ENCODE data around the gene CLK2.

CLK2 gene

DNA sequence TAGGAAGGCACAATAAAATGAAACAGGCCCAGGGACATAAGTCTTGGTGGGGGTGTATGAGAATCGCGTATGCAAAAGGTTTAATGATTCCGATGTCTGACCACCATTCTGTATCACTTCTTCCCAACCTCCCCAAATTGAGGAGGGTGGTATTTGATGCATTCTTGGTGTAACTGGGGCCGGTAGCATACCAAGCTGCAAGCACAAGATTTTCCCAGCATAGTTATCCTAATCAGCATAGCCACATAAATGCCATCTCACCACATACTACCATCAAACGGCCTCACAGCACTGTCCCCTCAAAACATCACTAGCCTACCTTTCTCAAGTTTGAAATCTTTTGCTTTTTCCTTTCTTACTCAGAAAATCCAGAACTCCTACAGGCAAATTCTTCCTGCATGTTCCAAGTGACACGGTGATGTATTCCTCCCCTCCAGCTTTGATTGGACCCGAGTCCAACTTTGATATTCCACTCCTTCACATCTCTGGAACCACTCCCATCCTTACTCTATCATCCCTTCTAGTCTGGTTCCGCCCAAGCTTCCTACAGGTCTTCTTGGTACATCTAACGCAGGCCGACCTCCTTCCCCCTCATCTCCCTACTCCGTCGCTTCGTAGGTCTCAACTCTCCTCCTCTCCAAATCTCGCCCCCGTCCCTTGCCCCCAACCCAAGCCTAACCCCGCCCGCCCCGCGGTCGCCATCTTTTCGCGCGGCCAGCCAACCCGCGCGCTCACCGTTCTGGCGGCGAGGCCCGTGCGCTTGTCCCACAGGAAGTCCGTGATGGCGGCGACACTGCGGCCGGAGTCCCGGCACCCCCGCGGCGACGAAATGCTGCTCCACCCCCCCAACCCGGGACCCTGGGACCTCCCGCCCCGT, 600 bp downstream of the CLK2 start:
- peak overlapping the region; percentile 68 for H3K4me3 ChIP-seq (ENCODE audit: low read length)
- DNase-seq (ENCODE audit: low read depth, low spot score): no peak

GRCh38 chr1:155269381-155269780, 3.9 kb downstream of the CLK2 start:
- DNase-seq (ENCODE audit: low read depth, low spot score): no peak
- H3K4me3 ChIP-seq (ENCODE audit: low read length): no peak overlapping the region

GRCh38 chr1:155268630-155269029, 4.7 kb downstream of the CLK2 start:
- DNase-seq (ENCODE audit: low read depth, low spot score): no peak

GRCh38 chr1:155267373-155267772, 5.9 kb downstream of the CLK2 start:
- DNase-seq (ENCODE audit: low read depth, low spot score): no peak
- no peak overlapping the region for H3K4me3 ChIP-seq (ENCODE audit: low read length)

More at GRCh38 chr1:155268630-155269029, 4.7 kb downstream of the CLK2 start:
- H3K4me3 ChIP-seq (ENCODE audit: low read length): no peak overlapping the region

- H3K4me3 ChIP-seq (ENCODE audit: low read length): no peak overlapping the region
- DNase-seq (ENCODE audit: low read depth, low spot score): no peak
These were observed 6.8 kb downstream of the CLK2 start for GRCh38 chr1:155266553-155266952.

- DNase-seq (ENCODE audit: low read depth, low spot score): no peak
- H3K4me3 ChIP-seq (ENCODE audit: low read length): no peak overlapping the region
These were observed 10.2 kb downstream of the CLK2 start for GRCh38 chr1:155263067-155263466.

GRCh38 chr1:155261852-155262673, 11.2 kb downstream of the CLK2 start, which contains the start of gene SCAMP3:
Gene SCAMP3, minus strand, starts transcription at chr1:155262360. Its CDS starts 209 bp downstream, at chr1:155262151.
- peak; percentile 94 for DNase-seq (ENCODE audit: low read depth, low spot score)
- H3K4me3 ChIP-seq (ENCODE audit: low read length): peak within 1 kb of the TSS; percentile 96

DNA sequence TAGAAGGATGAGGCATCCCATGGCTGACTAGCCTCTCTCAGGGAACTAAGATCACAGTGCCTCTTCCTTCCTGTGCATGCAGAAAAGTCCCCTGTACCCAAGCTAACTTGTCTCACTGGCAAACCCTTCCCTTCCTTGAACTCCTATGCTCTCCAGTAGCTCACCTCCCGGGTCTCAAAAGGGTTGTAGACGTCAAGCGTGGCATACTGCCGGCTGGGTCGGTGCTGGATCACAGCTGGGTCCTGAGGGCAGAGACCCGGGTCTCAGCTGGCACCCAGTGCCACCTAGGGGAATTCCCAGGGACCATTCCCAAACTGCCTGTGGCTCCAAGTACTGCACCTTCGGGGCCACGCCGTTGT, 11.8 kb downstream of the CLK2 start:
- H3K4me3 ChIP-seq (ENCODE audit: low read length): peak overlapping the region; percentile 96
- DNase-seq (ENCODE audit: low read depth, low spot score): no peak

DNA sequence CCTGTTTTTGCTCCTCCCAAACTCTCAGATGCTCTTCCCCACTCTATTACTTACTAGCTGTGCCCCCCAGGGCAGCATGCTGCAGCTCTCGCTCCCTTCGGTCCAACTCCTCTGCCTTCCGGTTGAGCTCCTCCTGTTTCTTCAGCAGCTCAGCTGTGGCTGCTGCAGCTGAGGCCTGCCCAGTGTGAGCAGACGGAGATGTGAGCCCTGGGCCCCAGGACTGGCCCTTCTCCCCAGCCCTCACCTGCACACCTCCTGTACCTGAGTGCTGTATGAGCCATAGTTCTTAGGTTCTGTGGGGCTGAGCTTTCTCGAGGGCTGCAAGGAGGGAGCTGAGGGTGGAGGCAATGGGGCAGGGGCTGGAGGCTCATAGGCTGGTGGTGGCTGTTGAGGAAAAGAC, 13.0 kb downstream of the CLK2 start:
- H3K4me3 ChIP-seq (ENCODE audit: low read length): no peak overlapping the region
- no peak for DNase-seq (ENCODE audit: low read depth, low spot score)

DNA sequence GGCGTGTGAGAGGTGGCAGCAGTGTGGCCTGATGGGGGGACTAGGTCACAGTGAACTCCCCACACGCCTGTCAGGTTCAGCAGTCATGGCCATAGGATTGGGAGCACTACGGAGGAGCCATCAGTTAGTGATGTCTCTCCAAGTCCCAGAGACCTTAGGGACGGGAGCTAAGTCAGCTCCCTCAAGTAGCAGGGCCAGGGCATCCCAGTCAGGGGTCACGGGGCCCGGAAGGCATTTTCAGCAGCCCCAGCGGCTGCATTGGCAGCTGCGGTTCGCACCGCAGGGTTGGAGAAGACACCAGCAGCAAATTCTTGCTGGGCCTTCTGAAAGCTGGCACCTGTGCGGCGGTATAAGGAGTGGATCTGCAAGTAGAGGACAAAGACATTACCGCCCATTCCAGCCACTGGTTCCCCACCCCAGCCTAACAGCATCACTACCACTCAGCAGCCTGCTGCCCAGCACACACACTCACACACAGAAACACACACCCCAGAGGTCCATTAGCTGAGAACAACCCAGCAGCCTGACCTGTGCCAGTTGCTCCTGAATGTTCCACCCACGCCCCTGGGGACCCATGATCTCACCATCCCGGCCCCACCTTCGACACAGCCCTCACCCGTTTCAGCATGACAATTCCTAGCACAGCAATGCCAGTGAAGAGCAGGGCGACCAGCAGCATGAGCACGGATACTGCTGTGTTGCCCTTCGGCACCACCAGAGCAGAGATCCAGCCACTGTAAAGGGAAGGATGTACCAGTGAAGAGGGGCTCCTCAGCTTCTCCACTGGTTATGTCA, 17.0 kb downstream of the CLK2 start:
- H3K4me3 ChIP-seq (ENCODE audit: low read length): no peak overlapping the region
- DNase-seq (ENCODE audit: low read depth, low spot score): no peak

- peak; percentile 73 for DNase-seq (ENCODE audit: low read depth, low spot score)
These were observed 17.9 kb downstream of the CLK2 start, which contains the start of gene ENTREP3 for GRCh38 chr1:155255243-155256007. Gene ENTREP3, minus strand, starts transcription at chr1:155255483. Its CDS starts 606 bp downstream, at chr1:155254877.

GRCh38 chr1:155254714-155255242, 18.5 kb downstream of the CLK2 start:
- peak overlapping the region; percentile 66 for H3K4me3 ChIP-seq (ENCODE audit: low read length)
- DNase-seq (ENCODE audit: low read depth, low spot score): no peak

More at GRCh38 chr1:155255243-155256007, 17.9 kb downstream of the CLK2 start, which contains the start of gene ENTREP3:
- peak within 1 kb of the TSS; percentile 66 for H3K4me3 ChIP-seq (ENCODE audit: low read length)

DNA sequence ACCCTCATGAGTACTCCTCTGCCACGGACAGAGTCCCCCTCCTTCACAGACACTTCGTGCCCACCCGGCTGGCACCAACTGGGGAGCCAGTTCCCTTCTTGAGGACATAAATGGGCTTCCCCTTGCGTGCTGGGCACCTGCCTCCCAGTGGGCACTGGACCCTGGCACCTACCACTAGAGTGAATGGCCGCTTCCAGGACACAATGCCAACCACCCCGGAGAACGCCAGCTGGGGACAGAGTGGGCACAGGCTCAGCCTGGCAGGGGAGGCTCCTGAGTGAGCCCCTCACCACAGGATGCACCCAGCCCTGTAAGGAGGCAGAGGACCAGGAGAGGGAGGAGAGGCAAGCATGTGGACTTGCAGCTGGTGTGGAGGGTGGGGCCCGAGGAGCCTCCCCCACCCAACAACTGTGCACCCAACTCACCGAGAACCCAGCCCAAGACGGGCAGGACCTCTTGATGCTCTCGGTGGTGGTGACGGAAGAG, 19.0 kb downstream of the CLK2 start:
- peak overlapping the region; percentile 66 for H3K4me3 ChIP-seq (ENCODE audit: low read length)
- no peak for DNase-seq (ENCODE audit: low read depth, low spot score)

DNA sequence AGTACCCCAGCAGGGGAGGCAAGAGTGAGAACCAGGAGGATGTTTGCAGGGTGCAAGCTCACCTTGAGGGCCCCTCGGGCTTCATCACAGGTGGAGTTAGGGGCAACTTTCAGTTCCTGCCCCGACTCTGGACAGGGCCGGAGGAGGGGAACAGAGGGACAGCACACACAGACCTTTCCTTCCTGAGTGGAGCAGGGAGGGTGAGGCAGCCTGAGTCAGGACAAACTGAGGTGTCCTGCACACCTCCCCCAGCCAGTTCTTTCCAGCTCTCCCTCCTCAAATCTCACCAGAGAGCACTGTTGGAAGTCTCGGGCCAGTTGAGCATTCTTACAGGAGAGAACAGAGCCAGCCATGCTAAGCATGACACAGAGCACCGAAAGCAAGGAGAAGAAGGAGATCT, 19.5 kb downstream of the CLK2 start:
- H3K4me3 ChIP-seq (ENCODE audit: low read length): no peak overlapping the region
- DNase-seq (ENCODE audit: low read depth, low spot score): no peak

GRCh38 chr1:155253208-155253607, 20.1 kb downstream of the CLK2 start:
- DNase-seq (ENCODE audit: low read depth, low spot score): no peak
- H3K4me3 ChIP-seq (ENCODE audit: low read length): no peak overlapping the region

GRCh38 chr1:155251566-155251965, 21.7 kb downstream of the CLK2 start:
- no peak overlapping the region for H3K4me3 ChIP-seq (ENCODE audit: low read length)
- no peak for DNase-seq (ENCODE audit: low read depth, low spot score)

GRCh38 chr1:155250633-155251449, 22.5 kb downstream of the CLK2 start:
- peak; percentile 64 for DNase-seq (ENCODE audit: low read depth, low spot score)
- no peak overlapping the region for H3K4me3 ChIP-seq (ENCODE audit: low read length)
